ENCODE data around the gene UBC.
"Not testable (repeated sequence)": the region's sequence is repeated elsewhere in the genome, so short reads cannot be mapped to it uniquely, and the experiment has no call there.

UBC gene

DNA sequence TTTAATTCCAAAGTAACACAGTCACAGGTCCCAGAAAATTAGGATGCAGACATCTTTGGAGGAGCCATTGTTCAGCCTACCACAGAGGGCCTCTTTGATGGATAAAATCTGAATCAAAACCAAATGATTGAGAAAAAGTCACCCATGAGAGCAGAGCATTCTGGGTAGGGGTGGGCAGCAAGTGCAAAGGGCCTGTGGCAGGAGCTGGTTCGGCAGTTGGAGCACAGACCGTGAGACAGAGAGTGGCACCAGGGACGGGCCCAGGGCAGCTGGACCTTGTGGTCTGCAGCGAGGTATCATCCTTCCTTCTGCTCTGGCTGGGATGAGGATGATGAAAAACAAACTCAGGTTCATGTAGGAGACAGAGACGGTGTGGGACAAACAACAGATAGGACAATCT, 18.0 kb downstream of the UBC start:
- DNase-seq (ENCODE audit: low read depth), result no peak
- no peak overlapping the region for H3K4me3 ChIP-seq (replicated peaks; ENCODE audit: low read depth, low read length)
- TF ChIP-seq, protein P1, sequence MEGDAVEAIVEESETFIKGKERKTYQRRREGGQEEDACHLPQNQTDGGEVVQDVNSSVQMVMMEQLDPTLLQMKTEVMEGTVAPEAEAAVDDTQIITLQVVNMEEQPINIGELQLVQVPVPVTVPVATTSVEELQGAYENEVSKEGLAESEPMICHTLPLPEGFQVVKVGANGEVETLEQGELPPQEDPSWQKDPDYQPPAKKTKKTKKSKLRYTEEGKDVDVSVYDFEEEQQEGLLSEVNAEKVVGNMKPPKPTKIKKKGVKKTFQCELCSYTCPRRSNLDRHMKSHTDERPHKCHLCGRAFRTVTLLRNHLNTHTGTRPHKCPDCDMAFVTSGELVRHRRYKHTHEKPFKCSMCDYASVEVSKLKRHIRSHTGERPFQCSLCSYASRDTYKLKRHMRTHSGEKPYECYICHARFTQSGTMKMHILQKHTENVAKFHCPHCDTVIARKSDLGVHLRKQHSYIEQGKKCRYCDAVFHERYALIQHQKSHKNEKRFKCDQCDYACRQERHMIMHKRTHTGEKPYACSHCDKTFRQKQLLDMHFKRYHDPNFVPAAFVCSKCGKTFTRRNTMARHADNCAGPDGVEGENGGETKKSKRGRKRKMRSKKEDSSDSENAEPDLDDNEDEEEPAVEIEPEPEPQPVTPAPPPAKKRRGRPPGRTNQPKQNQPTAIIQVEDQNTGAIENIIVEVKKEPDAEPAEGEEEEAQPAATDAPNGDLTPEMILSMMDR (IDR thresholded peaks at IDR 0.05; ENCODE audit: low read length, missing control alignments), result no peak

DNA sequence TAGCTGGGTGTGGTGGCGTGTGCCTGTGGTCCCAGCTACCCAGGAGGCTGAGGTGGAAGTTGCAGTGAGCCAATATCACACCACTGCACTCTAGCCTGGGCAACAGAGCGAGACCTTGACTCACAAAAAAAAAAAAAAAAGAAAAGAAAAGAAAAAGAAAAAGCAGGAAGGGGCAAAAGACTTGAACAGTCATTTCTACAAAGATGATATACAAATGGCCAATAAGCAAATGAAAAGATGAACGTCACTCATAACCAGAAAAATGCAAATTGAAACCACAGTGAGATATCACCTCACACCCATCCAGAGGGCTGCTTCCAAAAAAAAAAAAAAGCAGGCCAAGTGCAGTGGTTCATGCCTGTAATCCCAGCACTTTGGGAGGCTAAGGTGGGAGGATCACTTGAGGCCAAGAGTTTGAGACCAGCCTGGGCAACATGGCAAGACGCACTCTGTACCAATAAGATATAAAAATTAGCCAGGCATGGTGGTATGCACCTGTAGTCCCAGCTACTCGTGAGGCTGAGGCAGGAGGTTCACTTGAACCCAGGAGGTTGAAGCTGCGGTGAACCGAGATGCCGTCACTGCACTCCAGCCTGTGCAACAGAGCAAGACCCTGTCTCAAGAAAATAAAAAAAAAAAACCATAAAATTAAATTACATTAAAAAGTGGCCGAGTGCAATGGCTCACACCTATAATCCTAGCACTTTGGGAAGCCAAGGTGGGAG, 20.5 kb downstream of the UBC start:
- TF ChIP-seq, protein P1 (IDR thresholded peaks at IDR 0.05; ENCODE audit: low read length, missing control alignments), result no peak
- no peak overlapping the region for H3K4me3 ChIP-seq (replicated peaks; ENCODE audit: low read depth, low read length)
- DNase-seq (ENCODE audit: low read depth), result no peak

DNA sequence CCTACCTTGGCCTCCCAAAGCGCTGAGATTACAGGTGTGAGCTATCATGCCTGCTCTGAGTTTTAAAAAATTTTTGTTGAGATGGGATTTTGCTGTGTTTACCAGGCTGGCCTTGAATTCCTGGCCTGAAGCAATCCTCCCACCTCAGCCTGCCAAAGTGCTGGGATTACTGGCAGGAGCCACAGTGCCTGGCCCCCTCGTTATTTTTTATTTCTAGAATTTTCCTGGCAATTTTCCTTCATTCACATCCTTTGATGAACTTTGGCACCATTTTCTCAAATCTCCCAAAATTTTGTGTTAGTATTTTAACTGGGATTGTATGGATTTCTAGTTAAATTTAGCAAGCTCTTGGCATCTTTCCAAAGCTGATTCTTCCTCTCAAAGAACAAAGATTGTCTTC, 26.2 kb downstream of the UBC start:
- DNase-seq (ENCODE audit: low read depth), result peak; percentile 45
- H3K4me3 ChIP-seq (replicated peaks; ENCODE audit: low read depth, low read length), result no peak overlapping the region
- TF ChIP-seq, protein P1 (IDR thresholded peaks at IDR 0.05; ENCODE audit: low read length, missing control alignments), result no peak

DNA sequence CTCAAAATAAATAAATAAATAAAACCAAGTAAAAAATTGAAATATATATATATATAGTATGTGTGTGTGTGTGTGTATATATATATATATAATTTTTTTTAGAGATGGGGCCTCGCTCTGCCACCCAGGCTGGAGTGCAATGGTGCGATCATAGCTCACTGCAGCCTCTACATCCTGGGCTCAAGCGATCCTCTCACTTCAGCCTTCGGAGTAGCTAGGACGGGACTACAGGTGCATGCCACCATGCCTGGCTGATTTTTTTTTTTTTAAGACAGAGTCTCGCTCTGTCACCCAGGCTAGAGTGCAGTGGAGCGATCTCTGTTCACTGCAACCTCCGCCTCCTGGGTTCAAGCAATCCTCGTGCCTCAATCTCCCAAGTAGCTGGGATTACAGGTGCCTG, 26.7 kb downstream of the UBC start:
- DNase-seq (ENCODE audit: low read depth), result not testable (repeated sequence)

DNA sequence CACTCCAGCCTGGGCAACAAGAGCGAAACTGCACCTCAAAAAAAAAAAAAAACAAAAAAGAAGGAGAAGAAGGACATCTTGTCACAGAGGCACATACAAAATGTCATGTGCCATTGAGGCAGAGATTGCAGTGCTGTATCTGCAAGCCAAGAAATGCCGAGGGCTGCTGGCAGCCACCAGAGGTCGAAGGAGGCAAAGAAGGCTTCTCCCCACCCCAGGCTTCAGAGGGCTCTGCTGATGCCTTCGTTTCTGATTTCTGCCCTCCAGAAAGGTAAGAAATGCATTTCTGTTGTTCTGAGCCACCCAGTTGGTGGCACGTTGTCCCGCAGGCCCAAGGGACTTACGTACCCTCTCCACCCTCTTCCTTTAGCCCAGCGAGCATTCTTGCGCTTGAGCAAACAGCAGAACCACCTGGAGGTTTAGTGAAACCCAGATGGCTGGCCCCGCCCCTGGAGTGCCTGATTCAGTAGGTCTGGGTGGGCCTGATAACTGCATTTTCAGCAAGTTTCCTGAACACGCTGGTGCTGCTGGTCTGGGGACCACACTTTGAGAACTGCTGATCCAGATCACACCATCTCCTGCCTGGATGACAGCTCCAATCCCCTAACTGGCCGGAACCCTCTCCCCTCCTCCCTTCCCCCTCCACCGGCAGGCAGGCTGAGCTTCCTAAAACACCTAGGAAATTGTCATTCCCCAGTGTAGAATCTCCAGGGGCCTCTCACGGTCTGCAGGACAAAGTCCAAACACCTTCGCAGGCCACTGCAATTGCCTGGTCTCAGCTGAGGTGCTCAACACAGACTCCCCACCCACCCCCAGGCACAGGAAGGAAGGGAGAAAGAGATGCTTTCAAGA, 29.6 kb downstream of the UBC start:
- H3K4me3 ChIP-seq (replicated peaks; ENCODE audit: low read depth, low read length), result no peak overlapping the region
- DNase-seq (ENCODE audit: low read depth), result no peak
- TF ChIP-seq, protein P1 (IDR thresholded peaks at IDR 0.05; ENCODE audit: low read length, missing control alignments), result no peak

More for the DNA sequence above, 26.7 kb downstream of the UBC start:
- H3K4me3 ChIP-seq (replicated peaks; ENCODE audit: low read depth, low read length), result not testable (repeated sequence)

- DNase-seq (ENCODE audit: low read depth), result no peak
- TF ChIP-seq, protein P1 (IDR thresholded peaks at IDR 0.05; ENCODE audit: low read length, missing control alignments), result no peak
- no peak overlapping the region for H3K4me3 ChIP-seq (replicated peaks; ENCODE audit: low read depth, low read length)
Measured at GRCh38 chr12:124883263-124884130, 31.0 kb downstream of the UBC start.

DNA sequence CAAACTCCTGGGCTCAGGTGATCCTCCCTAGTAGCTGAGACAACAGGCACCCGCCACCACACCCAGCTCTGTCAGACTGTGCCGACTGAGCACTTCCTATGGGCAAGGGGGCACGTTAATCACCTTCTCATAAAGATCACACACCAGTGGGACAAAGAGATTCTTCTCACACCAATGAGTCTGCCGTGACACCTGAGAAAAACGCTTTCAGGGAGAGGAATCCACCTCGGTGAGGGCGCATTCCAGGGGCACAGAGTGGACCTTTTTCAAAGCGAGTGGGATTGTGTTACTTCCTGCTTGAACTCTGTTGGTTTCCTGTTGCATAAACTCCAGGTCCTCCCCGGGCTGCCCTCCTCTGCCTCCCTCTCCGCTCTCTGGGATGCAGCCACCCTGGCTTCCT, 33.3 kb downstream of the UBC start:
- no peak overlapping the region for H3K4me3 ChIP-seq (replicated peaks; ENCODE audit: low read depth, low read length)
- peak; percentile 23 for DNase-seq (ENCODE audit: low read depth)
- TF ChIP-seq, protein P1 (IDR thresholded peaks at IDR 0.05; ENCODE audit: low read length, missing control alignments), result no peak

GRCh38 chr12:124880335-124880734, 34.1 kb downstream of the UBC start:
- not testable (repeated sequence) for DNase-seq (ENCODE audit: low read depth); H3K4me3 ChIP-seq (replicated peaks; ENCODE audit: low read depth, low read length)

Measured in fibroblast of pulmonary artery (primary cell).